GM18951 (cell line): ENCODE results near the gene FUBP3.
"Not testable (repeated sequence)": the region's sequence is repeated elsewhere in the genome, so short reads cannot be mapped to it uniquely, and the experiment has no call there.

Experiments
- POLR2A ChIP-seq: IDR thresholded peaks from 4 replicates; pipeline ENCODE4 v1.6.1; 2011; ENCODE audit warnings: mild to moderate bottlenecking; ENCODE audit not compliant: insufficient read length, insufficient read depth; ENCODE audit errors: extremely low read depth
- in situ Hi-C: fragments of 300-500 bp; cut with MboI; formaldehyde crosslinking; loops from one replicate; pipeline ENCODE4 v1.12.0; 2022; ENCODE audit warnings: low sequenced_read_pairs, mixed read lengths, inconsistent platforms; ENCODE audit not compliant: unreplicated experiment

Gene FUBP3

DNA sequence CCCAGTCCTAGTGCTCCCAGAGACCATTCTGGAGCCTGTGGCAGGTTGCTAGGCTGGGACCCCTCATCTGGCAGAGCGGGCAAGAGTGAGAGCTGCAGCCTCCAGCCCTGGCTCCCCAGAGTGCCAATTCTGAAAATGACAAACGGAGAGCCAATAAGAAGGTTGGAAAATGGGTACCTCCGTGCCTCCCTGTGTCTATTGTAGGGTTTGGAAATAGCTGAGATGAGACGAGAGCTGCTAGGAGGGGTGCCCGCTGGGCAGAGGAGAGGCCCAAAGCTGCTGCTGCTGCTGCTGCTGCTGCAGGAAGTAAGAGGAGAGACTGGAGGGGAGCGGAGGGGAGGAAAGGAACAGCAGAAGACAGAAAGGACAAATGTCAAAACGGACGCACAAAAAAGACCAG is 36.0 kb upstream of the FUBP3 start:
- in situ Hi-C loops = no loop called here
- no peak for TF ChIP-seq POLR2A

DNA sequence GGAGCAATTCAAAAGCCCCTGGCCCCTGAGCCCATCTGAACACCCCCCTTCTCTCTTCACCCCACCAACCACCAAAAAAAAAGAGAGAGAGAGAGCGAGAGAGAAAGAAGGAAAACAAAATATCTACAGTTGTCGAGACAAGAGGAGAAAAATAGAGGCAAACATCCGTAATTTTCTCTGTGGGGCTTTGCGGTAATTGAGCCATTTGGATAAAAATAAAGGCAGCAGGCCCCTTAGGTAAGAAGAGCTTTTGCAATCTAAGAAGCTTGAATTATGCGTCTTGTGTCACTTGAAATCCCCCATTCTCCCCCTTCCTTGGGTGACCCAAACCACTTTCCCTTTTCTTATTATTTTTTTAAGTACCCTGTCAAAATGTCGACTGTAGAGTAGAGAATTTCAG is 35.5 kb upstream of the FUBP3 start:
- no peak for TF ChIP-seq POLR2A
- in situ Hi-C loops = no loop called here

DNA sequence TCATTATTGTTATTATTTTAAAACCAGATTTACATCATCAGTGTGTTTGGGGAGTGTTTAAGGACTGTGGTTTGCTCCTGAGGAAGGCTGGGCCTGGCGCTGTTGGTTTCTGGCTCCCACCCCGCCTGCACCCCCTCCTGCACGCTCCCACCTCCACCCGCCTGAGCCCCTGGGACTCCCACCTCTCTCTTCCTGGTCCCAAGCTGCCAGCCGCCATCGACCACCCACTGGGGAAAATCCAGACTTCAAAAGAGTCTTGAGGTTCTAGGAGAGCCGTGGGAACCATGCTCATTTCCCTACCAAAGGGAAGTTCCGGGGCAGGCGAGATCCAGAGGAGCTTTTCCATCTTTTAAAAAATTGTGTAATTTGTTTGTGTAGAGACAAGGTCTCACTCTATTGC is 35.0 kb upstream of the FUBP3 start:
- in situ Hi-C loops = no loop called here
- no peak for TF ChIP-seq POLR2A

DNA sequence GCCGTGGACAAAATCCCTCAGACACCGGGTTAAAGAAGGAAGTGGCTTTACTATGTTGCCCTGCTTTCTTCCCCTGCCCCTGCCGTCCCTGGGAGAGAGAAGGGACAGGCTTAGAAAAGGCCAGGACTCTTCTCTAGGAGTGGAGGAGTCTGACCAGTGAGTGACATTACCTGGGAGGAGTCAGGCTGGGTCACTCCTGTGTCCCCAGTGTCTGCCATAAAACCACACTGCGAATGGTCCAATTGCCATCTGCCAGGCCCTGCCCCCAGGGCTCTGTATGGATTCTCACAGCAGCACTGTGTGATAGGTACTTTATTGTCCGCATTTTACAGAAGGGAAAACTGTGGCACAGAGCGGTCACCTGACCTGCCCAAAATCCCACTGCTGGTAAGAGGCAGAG is 31.3 kb upstream of the FUBP3 start:
- in situ Hi-C loops = no loop called here
- TF ChIP-seq POLR2A = no peak

DNA sequence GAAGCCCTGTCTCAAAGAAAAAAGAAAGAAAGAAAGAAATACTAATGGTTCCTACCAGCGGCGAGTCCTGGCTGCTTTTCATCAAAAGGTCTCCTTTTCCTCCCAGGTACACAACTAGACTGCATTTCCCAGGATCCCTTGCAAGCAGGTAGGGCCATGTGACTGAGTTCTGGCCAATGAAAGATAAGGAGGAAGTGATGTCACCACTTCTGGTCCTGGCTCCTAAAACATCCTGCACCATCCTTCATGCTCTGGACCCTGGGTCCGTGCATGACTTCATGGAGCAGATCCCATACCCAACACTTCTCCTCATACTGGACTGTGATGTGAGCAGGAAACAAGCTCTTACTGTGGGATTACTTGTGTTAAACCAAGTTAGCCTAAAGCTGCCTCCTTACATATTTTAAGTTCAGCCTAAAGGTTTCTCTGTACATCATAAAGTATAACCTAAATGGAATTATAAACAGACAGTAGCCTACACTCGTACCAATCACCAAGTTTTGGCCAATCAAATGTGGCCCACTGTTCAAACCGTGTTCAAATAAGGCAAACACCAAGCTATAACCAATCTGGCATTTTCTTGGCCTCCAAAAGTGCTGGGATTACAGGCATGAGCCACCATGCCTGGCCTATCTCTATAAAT is 30.2 kb upstream of the FUBP3 start:
- TF ChIP-seq POLR2A = no peak
- in situ Hi-C loops = no loop called here

DNA sequence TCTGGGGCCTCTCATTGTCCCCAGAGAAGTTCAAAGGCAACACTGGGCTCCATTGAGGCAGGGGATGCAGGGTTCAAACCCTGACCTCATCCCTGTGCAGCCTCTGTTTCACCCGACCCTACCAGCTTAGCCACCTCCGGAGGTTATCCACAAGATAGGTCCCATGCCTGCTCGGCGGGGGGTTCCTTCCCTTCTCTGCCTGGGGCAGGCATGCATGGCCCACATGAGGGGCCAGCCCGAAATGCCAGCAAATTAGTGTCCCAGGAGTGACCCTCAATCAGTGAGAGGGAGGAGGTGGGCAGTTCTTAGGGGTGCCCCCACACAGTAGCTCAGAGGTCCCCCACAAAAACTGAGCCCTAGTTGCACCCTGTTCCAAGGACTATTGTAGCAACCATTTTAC is 24.8 kb upstream of the FUBP3 start:
- in situ Hi-C loops = no loop called here
- no peak for TF ChIP-seq POLR2A

DNA sequence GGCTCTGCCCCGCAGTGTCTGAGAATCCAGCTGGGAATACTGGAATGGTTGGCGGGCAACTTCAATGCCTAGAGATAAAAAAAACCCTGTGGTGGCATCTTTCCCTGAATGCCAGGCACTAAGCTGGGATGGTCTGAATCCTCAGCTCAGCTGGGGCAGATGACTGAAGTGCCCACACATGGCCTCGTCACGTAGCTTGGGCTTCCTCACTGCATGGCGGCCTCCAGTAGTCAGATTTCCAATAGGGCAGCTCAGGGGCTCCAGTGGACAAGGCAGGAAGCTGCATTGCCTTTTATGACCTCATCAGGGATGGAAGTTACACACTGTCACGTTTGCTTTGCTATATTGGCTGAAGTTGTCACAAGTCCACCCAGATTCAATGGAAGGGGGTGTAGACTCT is 24.3 kb upstream of the FUBP3 start:
- in situ Hi-C loops = no loop called here
- no peak for TF ChIP-seq POLR2A

DNA sequence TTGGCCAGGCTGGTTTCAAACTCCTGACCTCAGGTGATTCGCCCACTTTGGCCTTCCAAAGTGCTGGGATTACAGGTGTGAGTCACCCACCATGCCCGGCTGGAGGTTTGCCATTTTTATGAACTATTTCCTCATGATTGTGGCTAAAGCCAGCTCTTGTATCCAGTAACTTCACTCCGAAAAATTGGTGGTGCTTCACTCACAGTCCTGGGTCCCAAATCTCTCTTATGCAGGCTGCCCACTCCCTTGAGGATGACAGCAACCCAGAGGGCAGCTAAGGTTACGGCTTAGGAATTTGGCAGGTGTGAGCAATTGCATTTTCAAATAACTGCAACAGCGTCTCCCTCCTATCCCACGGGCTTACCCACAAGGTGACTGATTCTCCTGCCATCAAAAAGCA is 23.4 kb upstream of the FUBP3 start:
- in situ Hi-C loops = no loop called here
- TF ChIP-seq POLR2A = no peak

DNA sequence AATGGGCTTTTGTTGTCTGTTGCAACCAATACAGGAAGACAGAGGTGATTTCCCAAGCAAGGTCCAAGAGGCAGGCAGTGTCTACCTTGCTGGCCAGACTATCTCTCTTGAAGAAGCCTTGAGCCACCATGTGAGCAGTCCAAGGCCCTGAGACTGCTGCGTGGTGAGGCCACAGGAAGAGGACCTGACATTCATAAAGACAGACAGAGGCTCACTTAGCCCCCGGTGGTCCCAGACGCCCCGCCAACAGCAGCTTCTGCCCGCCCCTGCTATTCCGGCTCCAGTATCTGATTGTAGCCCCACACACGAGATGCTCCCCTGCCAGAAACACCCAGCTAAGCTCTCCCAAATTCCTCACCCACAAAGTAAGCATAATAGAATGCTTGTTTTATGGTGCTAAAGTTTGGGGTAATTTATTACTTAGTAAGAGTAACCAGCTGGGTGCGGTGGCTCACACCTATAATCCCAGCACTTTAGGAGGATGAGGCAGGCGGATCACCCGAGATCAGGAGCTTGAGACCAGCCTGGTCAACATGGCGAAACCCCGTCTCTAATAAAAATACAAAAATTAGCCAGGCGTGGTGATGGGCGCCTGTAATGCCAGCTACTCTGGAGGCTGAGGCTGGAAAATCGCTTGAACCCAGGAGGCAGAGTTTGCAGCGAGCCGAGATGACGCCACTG is 22.8 kb upstream of the FUBP3 start:
- in situ Hi-C loops = no loop called here
- no peak for TF ChIP-seq POLR2A

DNA sequence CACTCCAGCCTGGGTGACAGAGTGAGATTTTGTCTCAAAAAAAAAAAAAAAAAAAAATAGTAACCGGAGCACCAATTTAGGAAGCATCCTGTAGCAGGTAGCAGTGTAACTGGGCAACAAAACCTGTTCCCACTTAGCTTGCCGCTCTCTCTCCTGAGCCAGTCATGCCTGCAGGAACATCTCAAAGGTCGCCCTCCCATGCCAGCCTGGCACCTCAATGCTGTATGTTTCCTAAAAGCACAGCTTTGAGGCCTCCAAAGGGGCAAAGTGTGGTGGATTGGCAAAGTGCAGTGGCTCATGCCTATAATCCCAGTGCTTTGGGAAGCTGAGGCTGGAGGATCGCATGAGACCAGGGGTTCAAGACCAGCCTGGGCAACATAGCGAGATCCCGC is 22.3 kb upstream of the FUBP3 start:
- no peak for TF ChIP-seq POLR2A
- in situ Hi-C loops = no loop called here

DNA sequence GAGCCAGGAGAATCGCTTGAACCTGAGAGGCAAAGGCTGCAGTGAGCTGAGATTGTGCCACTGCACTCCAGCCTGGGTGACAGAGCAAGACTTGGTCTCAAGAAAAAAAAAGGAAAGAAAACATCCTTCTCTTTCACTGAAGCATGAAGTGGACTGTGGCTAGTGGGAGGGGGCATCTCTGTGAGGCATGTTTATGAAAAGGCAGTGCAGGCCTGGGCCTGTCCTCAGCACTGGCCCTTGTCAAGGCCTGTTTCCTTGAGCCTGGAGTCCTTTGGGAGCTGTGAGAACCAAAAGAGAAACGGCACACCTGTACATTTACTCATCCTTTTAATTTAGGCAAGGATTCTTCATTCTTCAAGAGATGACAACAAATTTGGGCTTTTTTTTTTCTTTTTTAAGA is 18.3 kb upstream of the FUBP3 start:
- in situ Hi-C loops = no loop called here
- TF ChIP-seq POLR2A = no peak

DNA sequence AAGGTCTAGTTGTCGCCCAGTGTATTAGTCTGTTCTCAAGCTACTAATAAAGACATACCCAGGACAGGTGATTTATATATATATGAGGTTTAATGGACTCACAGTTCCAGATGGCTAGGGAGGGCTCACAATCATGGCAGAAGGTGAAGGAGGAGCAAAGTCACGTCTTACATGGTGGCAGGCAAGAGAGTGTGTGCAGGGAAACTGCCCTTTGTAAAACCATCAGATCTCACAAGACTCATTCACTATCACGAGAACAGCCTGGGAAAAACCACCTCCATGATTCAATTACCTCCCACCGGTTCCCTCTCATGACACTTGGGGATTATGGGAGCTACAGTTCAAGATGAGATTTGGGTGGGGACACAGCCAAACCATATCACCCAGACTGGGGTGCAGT is 16.9 kb upstream of the FUBP3 start:
- in situ Hi-C loops = not testable (repeated sequence)

DNA sequence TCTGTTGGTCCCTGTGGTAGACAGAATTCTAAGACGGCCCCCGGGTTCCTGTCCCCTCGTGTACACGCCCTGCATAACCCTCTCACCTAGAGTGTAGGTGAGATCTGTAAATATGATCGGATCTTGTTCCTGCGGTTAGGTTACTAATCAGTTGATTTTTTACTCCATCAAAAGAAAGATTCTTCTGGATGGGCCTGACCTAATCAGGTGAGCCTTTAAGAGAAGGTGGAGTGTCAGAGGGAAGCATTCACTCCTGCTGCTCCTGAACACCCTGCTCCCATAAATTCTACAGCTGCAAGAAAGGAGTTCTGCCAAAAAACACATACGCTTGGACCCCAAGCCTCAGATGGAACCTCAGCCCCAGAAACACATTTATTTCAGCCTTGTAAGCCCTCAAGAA is 15.6 kb upstream of the FUBP3 start:
- no peak for TF ChIP-seq POLR2A
- in situ Hi-C loops = no loop called here

DNA sequence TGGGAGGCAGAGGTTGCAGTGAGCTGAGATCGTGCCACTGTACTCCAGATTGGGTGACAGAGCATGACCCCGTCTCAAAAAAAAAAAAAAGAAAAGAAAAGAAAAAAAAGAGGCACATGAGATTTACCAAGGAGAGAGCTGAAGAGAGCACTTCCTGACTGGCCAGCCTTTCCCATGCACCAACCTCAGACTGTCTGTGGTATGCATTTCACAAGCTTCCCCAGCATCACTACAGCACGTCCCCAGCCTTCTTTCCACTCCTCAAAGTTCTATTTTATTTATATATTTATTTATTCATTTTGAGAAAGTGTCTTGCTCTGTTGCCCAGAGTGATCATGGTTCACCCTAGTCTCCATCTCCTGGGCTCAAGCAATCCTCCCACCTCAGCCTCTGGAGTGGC is 13.6 kb upstream of the FUBP3 start:
- no peak for TF ChIP-seq POLR2A
- in situ Hi-C loops = no loop called here

DNA sequence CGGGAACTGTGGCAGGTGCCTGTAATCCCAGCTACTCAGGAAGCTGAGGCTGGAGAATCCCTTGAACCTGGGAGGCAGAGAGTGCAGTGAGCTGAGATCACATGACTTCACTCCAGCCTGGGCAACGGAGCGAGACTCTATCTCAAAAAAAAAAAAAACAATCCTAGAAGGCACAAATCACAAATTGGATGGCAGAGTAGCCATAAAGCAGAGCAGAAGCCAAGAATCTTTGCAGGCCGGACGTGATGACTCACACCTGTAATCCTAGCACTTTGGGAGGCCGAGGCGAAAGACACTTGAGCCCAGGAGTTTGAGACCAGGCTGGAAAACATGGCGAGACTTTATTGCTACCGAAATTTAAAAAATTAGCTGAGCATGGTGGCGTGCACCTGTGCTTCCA is 9.2 kb upstream of the FUBP3 start:
- TF ChIP-seq POLR2A = no peak
- in situ Hi-C loops = no loop called here
